ENCODE data around the gene POTEF.
A peak's percentile ranks its signal among the peaks of the same experiment; 100 is the strongest.
"Not testable (repeated sequence)": the region's sequence is repeated elsewhere in the genome, so short reads cannot be mapped to it uniquely, and the experiment has no call there.

The POTEF gene

GRCh38 chr2:130152816-130153595 is 24.0 kb upstream of the POTEF start:
- no peak for TF ChIP-seq CTCF (conservative IDR thresholded peaks at IDR 0.05; ENCODE audit: low read depth, low read length)
- no peak for DNase-seq (ENCODE audit: low read depth)
- no peak overlapping the region for H3K4me3 ChIP-seq (ENCODE audit: low read length)

- not testable (repeated sequence) for DNase-seq (ENCODE audit: low read depth); H3K4me3 ChIP-seq (ENCODE audit: low read length)
These were observed 23.3 kb upstream of the POTEF start for GRCh38 chr2:130152136-130152815.

- DNase-seq (ENCODE audit: low read depth); H3K4me3 ChIP-seq (ENCODE audit: low read length): not testable (repeated sequence)
These were observed 22.1 kb upstream of the POTEF start for GRCh38 chr2:130151145-130151512.

- no peak for DNase-seq (ENCODE audit: low read depth)
- TF ChIP-seq CTCF (conservative IDR thresholded peaks at IDR 0.05; ENCODE audit: low read depth, low read length): no peak
- no peak overlapping the region for H3K4me3 ChIP-seq (ENCODE audit: low read length)
These were observed 21.4 kb upstream of the POTEF start for GRCh38 chr2:130150181-130151144.

GRCh38 chr2:130148515-130148914 is 19.5 kb upstream of the POTEF start:
- not testable (repeated sequence) for H3K4me3 ChIP-seq (ENCODE audit: low read length); DNase-seq (ENCODE audit: low read depth)

- peak within 1 kb of the TSS; percentile 45 for H3K4me3 ChIP-seq (ENCODE audit: low read length)
- peak; percentile 6 for DNase-seq (ENCODE audit: low read depth)
These were observed 16.0 kb upstream of the POTEF start, which contains the start of gene CCDC74B for GRCh38 chr2:130145006-130145414. Gene CCDC74B (minus strand): TSS chr2:130145112. CDS start chr2:130144996, 116 bp downstream.

- DNase-seq (ENCODE audit: low read depth): not testable (repeated sequence)
- peak overlapping the region; percentile 35 for H3K4me3 ChIP-seq (ENCODE audit: low read length)
These were observed 14.4 kb upstream of the POTEF start for GRCh38 chr2:130143266-130144039.

GRCh38 chr2:130142396-130143265 is 13.6 kb upstream of the POTEF start:
- not testable (repeated sequence) for DNase-seq (ENCODE audit: low read depth); H3K4me3 ChIP-seq (ENCODE audit: low read length)

- H3K4me3 ChIP-seq (ENCODE audit: low read length); DNase-seq (ENCODE audit: low read depth): not testable (repeated sequence)
These were observed 12.8 kb upstream of the POTEF start for GRCh38 chr2:130141645-130142370.

- not testable (repeated sequence) for H3K4me3 ChIP-seq (ENCODE audit: low read length)
These were observed 12.0 kb upstream of the POTEF start for GRCh38 chr2:130141002-130141401.

GRCh38 chr2:130140516-130140915 is 11.5 kb upstream of the POTEF start:
- H3K4me3 ChIP-seq (ENCODE audit: low read length); DNase-seq (ENCODE audit: low read depth): not testable (repeated sequence)

More at GRCh38 chr2:130141002-130141401, 12.0 kb upstream of the POTEF start:
- not testable (repeated sequence) for DNase-seq (ENCODE audit: low read depth)

GRCh38 chr2:130139331-130140280 is 10.6 kb upstream of the POTEF start:
- not testable (repeated sequence) for H3K4me3 ChIP-seq (ENCODE audit: low read length); DNase-seq (ENCODE audit: low read depth)

GRCh38 chr2:130138841-130139251 is 9.8 kb upstream of the POTEF start:
- DNase-seq (ENCODE audit: low read depth); H3K4me3 ChIP-seq (ENCODE audit: low read length): not testable (repeated sequence)
